Fibroblast of lung (primary cell): ENCODE measurements around the gene GPRC5C. TPM values are rescaled to one million over a fixed set of nuclear protein-coding genes. Genes with fewer than 3 reads are reported as not detected.

Experiments used
- DNase-seq, 2 donors: peaks; one replicate each; pipeline versions ENCODE4 v3.0.0 to v3.0.0-alpha.2; 2010; ENCODE audit warnings: low read depth in 2 of 2
- H2AFZ ChIP-seq: 2 replicates; pipeline ENCODE4 v1.5.1; 2012; ENCODE audit warnings: low read length, control low read depth, inconsistent platforms
- H3K27ac ChIP-seq: 2 replicates; pipeline ENCODE4 v1.5.1; 2011; ENCODE audit warnings: low read length, control low read depth; ENCODE audit not compliant: insufficient read depth
- H3K27me3 ChIP-seq: 2 replicates; pipeline ENCODE4 v1.5.1; 2011; ENCODE audit warnings: mild to moderate bottlenecking, low read length; ENCODE audit not compliant: control insufficient read depth, insufficient read depth
- H3K36me3 ChIP-seq: 2 replicates; pipeline ENCODE4 v1.5.1; 2011; ENCODE audit warnings: low read length; ENCODE audit not compliant: control insufficient read depth, insufficient read depth
- H3K4me1 ChIP-seq: 2 replicates; pipeline ENCODE4 v1.5.1; 2011; ENCODE audit warnings: low read length; ENCODE audit not compliant: control insufficient read depth, insufficient read depth; ENCODE audit errors: extremely low read depth
- H3K4me2 ChIP-seq: 2 replicates; pipeline ENCODE4 v1.5.1; 2011; ENCODE audit warnings: low read length, control low read depth; ENCODE audit not compliant: insufficient read depth; ENCODE audit errors: extremely low read depth
- H3K4me3 ChIP-seq, 4 experiments: fragments of 200-600 bp in 1 of 4; sonication (generic) in 1 of 4; replicated peaks in 1 of 4; 2 replicates each; pipeline ENCODE4 v1.5.1; 2011 to 2016; ENCODE audit warnings: low read length in 4 of 4, low read depth in 3 of 4, mild to moderate bottlenecking in 3 of 4, control low read depth in 2 of 4, inconsistent platforms in 1 of 4, mixed read lengths in 1 of 4; ENCODE audit not compliant: insufficient read depth in 1 of 4; ENCODE audit errors: control extremely low read depth in 1 of 4
- H3K79me2 ChIP-seq: 2 replicates; pipeline ENCODE4 v1.5.1; 2012; ENCODE audit warnings: mild to moderate bottlenecking, low read length, inconsistent platforms; ENCODE audit not compliant: control insufficient read depth, insufficient read depth
- H3K9ac ChIP-seq: 2 replicates; pipeline ENCODE4 v1.5.1; 2011; ENCODE audit warnings: mild to moderate bottlenecking, low read length, control low read depth; ENCODE audit not compliant: insufficient read depth
- H3K9me3 ChIP-seq: 2 replicates; pipeline ENCODE4 v1.5.1; 2012; ENCODE audit warnings: low read depth, low read length; ENCODE audit not compliant: control insufficient read depth, insufficient read depth
- H4K20me1 ChIP-seq: 2 replicates; pipeline ENCODE4 v1.5.1; 2011; ENCODE audit warnings: low read length; ENCODE audit not compliant: control insufficient read depth, insufficient read depth; ENCODE audit errors: extremely low read depth
- CTCF ChIP-seq, 2 donors: IDR thresholded peaks in 1 of 2; conservative IDR thresholded peaks in 1 of 2; 1 replicate in 1 of 2; 2 replicates in 1 of 2; pipeline ENCODE4 v1.5.1; 2011 to 2012; ENCODE audit warnings: low read length in 2 of 2, control low read depth in 1 of 2, inconsistent platforms in 1 of 2, low read depth in 1 of 2, mild to moderate bottlenecking in 1 of 2
- EZH2 ChIP-seq: IDR thresholded peaks from 2 replicates; pipeline ENCODE4 v1.5.1; 2012; ENCODE audit warnings: low read length, control low read depth, mild to moderate bottlenecking; ENCODE audit errors: missing control alignments
- polyA plus RNA-seq, 2 donors: library from polyadenylated mRNA; depleted of rRNA in 1 of 2; stranded (reverse) in 1 of 2; unstranded in 1 of 2; fragments of >200 nt; gene quantifications; 2 replicates each; pipeline ENCODE4 v1.2.1, GENCODE V29; 2011 to 2012; ENCODE audit warnings: missing spikeins in 1 of 2
- total RNA-seq: library from RNA; depleted of rRNA; stranded (reverse); fragments of >200 nt; gene quantifications from 2 replicates; pipeline ENCODE4 v1.2.1, GENCODE V29; 2014

Gene GPRC5C
- total and polyA plus RNA-seq, 2 donors (not counting 1 experiment from before 2014, with no cell fraction given): 0.11 to 1.5 TPM

- TF ChIP-seq EZH2 (no peak), CTCF (conservative IDR thresholded peaks at IDR 0.05 in 1 of 2, IDR thresholded peaks at IDR 0.05 in 1 of 2; ENCODE audit: low read depth in 1 of 2, low read length in 2 of 2) (no peak)
- H3K27ac ChIP-seq: no peak overlapping the region
- H3K4me3 ChIP-seq: no peak overlapping the region
- H3K27me3 ChIP-seq: no peaks in the 10 kb centered on the region
- H3K9me3 ChIP-seq: no peaks in the 10 kb centered on the region
- no peak overlapping the region for H2AFZ ChIP-seq
- H3K4me1 ChIP-seq: no peaks in the 10 kb centered on the region
- H4K20me1 ChIP-seq: no peaks in the 10 kb centered on the region
- H3K4me2 ChIP-seq: no peak overlapping the region
- DNase-seq: no peak
- H3K36me3 ChIP-seq: no peaks in the 10 kb centered on the region
- H3K9ac ChIP-seq: no peak overlapping the region
- H3K79me2 ChIP-seq: no peaks in the 10 kb centered on the region
These were observed 23.2 kb downstream of the GPRC5C start for GRCh38 chr17:74455025-74455545.

DNA sequence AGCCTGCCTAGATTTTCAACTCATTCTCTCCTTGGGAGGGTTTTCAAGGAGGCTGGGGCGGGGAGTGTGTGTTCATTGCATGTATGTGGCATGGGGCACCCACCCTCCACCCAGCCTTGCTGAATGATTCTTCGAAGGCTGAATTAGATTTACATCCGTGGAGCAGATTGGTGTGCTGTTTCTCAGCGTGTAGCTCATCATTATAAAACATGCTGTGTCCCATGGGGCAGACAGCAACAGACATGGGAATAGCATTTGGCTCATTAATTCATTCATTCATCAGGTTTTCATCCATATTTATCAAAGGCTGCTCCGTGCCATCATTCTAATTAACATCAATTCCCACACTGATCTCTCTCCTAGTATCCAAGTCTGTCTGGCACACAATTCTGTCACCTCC lies 23.9 kb downstream of the GPRC5C start:
- no peaks in the 10 kb centered on the region for H3K27me3 ChIP-seq

GRCh38 chr17:74457146-74457819 lies 25.4 kb downstream of the GPRC5C start:
- H3K9ac ChIP-seq: no peak overlapping the region
- no peak overlapping the region for H3K27ac ChIP-seq
- no peaks in the 10 kb centered on the region for H4K20me1 ChIP-seq
- no peaks in the 10 kb centered on the region for H3K27me3 ChIP-seq
- H2AFZ ChIP-seq: no peak overlapping the region
- no peak overlapping the region for H3K4me3 ChIP-seq
- H3K36me3 ChIP-seq: no peaks in the 10 kb centered on the region
- H3K4me1 ChIP-seq: no peaks in the 10 kb centered on the region
- peak; percentile 20 to 51 for DNase-seq
- H3K9me3 ChIP-seq: no peaks in the 10 kb centered on the region
- no peak for TF ChIP-seq EZH2
- TF ChIP-seq CTCF (conservative IDR thresholded peaks at IDR 0.05 in 1 of 2, IDR thresholded peaks at IDR 0.05 in 1 of 2; ENCODE audit: low read depth in 1 of 2, low read length in 2 of 2): peak; percentile 91 to 92
- no peak overlapping the region for H3K4me2 ChIP-seq
- no peaks in the 10 kb centered on the region for H3K79me2 ChIP-seq

More for the DNA sequence above, 23.9 kb downstream of the GPRC5C start:
- Histone ChIP-seq H3K4me1 (no peaks in the 10 kb centered on the region), H3K79me2 (no peaks in the 10 kb centered on the region), H2AFZ (no peak overlapping the region), H3K36me3 (no peaks in the 10 kb centered on the region), H3K27ac (no peak overlapping the region), H3K4me2 (no peak overlapping the region), H3K9ac (no peak overlapping the region), H4K20me1 (no peaks in the 10 kb centered on the region), H3K4me3 (no peak overlapping the region), H3K9me3 (no peaks in the 10 kb centered on the region)
- no peak for TF ChIP-seq CTCF (conservative IDR thresholded peaks at IDR 0.05 in 1 of 2, IDR thresholded peaks at IDR 0.05 in 1 of 2; ENCODE audit: low read depth in 1 of 2, low read length in 2 of 2)
- no peak for DNase-seq
